GM10266 (cell line): Measurements from ENCODE around the gene NAA50.

Source experiments
- DNase-seq: peaks from one replicate; pipeline ENCODE4 v3.0.0; 2012; ENCODE audit errors: extremely low spot score
- TF ChIP-seq, protein P1 (sequence below): IDR thresholded peaks from 2 replicates; pipeline ENCODE4 v1.5.1; 2012; ENCODE audit warnings: mild to moderate bottlenecking, low read depth; ENCODE audit not compliant: control insufficient read depth, insufficient read depth; ENCODE audit errors: missing control alignments

The NAA50 gene

DNA sequence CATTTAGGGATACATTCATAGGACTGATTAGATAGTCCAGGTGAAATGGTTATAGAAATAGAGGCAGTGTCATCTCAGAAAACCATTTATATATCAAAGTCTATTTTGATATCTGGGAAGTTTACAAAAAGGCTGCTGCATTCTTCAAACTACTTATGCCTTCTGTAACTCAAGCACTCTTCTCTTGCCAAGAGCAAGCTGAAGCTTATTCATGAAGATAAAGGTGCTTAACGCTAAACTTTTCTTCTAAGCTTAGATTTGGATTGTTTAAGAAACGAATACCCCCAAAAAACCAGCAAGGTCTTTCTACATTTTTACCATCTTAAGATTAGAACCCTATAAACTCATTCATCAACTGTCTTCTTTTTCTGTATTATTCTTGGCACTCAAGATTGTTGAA is 26.3 kb downstream of the NAA50 start:
- TF ChIP-seq, protein P1, sequence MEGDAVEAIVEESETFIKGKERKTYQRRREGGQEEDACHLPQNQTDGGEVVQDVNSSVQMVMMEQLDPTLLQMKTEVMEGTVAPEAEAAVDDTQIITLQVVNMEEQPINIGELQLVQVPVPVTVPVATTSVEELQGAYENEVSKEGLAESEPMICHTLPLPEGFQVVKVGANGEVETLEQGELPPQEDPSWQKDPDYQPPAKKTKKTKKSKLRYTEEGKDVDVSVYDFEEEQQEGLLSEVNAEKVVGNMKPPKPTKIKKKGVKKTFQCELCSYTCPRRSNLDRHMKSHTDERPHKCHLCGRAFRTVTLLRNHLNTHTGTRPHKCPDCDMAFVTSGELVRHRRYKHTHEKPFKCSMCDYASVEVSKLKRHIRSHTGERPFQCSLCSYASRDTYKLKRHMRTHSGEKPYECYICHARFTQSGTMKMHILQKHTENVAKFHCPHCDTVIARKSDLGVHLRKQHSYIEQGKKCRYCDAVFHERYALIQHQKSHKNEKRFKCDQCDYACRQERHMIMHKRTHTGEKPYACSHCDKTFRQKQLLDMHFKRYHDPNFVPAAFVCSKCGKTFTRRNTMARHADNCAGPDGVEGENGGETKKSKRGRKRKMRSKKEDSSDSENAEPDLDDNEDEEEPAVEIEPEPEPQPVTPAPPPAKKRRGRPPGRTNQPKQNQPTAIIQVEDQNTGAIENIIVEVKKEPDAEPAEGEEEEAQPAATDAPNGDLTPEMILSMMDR, result no peak
- DNase-seq, result no peak

DNA sequence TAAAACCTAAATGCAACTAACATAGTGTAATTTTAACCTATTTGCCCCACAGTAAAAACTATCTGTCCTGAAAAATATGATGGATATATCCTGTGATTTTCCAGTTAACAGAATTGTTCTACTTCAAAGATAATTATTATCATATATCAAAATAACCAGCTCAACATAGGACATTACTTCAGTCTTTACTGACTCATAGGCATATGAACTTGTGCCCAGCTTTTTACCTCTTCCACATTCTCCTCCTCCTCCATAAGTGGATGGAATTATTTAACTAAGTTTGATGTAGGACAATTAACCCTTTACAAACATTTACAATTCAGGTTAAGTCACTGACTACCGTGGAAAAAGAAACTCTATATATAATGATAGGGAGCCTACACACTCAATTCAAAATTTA is 26.8 kb downstream of the NAA50 start:
- TF ChIP-seq, protein P1, result no peak
- no peak for DNase-seq

DNA sequence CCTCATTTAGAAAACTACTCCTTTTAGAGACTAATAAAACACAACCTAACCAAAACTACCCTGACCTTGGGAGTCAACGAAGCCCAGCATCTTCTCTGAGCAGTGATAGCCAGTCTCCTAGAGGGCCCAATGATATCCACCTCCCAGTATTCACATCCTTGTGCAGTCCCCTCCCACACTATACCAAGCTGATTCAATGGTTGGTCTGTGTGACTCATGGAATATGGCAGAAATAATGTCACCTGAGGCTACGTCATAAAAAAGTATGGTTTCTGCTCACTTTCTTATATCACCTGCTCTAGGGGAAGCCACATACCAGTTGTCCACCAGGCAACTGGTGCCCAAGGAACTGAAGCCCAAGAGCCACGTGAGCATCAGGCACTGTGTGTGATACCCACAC is 28.2 kb downstream of the NAA50 start:
- TF ChIP-seq, protein P1, result no peak
- no peak for DNase-seq

DNA sequence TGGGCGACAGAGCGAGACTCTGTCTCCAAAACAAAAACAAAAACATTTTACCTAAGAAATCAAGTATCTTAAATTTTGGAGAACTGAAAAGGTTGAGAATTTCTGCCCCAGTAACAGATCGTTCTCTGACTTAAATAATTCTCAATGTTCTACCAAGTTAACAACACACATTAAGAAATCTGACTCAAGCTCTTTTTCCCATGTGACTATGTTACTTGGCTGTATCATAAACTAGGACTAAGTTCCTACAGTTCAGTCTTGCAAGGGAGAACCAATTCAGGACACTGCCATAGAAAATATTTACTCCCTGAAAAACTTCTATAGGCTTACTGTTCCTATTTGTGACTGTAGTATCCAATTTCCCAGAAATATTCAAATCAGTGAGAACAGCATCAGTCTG is 28.7 kb downstream of the NAA50 start:
- TF ChIP-seq, protein P1, result no peak
- no peak for DNase-seq

DNA sequence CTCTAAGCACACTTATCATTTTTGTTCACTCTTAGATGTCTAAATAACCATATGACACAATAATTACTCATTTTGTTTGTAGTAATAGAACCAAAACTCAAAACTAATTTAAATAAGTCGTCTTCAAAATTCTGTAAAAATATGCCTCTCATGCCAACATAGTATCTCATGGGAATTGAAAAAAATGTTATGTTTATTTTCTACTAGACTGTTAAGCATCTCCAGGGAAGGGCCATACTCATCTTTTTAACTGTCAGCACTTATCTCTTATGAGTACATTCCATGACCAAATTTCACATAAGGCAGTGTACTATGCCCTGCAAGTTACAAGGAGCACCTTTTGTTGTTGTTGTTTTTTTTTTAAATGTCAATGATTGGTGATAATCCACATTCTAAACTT is 31.3 kb downstream of the NAA50 start:
- no peak for DNase-seq
- TF ChIP-seq, protein P1, result no peak

DNA sequence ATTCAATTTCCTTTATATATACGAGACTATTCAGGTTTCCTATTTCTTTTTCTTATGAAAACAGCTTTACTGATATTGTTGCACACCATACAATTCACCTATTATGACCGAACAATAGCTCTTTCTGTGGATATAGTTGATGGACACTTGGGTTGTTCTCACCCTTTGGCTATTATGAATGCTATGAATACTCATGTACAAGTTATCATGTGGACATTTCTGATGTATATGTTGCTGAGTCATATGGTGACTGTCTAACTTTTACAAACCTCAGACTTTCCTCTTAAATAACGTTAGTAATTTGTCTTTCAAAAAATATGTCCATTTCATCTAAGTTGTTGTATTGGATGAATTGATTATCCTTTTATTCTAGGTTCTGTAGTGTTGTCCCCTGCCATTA is 33.9 kb downstream of the NAA50 start:
- no peak for DNase-seq
- TF ChIP-seq, protein P1, result no peak

DNA sequence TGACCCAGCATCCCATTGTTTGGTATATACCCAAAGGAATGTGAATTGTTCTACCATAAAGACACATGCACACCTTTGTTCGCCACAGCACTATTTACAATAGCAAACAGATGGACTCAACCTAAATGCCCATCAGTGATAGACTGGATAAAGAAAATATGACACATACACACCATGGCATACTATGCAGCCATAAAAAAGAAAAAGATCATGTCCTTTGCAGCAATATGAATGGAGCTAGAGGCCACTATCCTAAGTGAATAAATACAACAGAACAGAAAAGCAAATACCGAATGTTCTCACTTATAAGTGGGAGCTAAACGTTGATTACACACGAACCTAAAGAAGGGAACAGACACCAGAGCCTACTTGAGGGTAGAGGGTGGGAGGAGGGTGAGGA is 38.2 kb downstream of the NAA50 start:
- DNase-seq, result no peak
- TF ChIP-seq, protein P1, result no peak
